LNCAP (cell line): ENCODE results near the gene HSD17B8.

Experiments used
- CTCF ChIP-seq: fragments of 450-650 bp; IDR thresholded peaks from 2 replicates; pipeline ENCODE4 v1.5.1; 2017; ENCODE audit warnings: mild to moderate bottlenecking

The HSD17B8 gene

GRCh38 chr6:33237741-33238140 is 33.3 kb downstream of the HSD17B8 start:
- no peak for TF ChIP-seq CTCF

- TF ChIP-seq CTCF = no peak
Observed at GRCh38 chr6:33241968-33242367, 37.5 kb downstream of the HSD17B8 start.

- TF ChIP-seq CTCF = no peak
Observed at GRCh38 chr6:33243476-33243875, 39.0 kb downstream of the HSD17B8 start.

- peak; percentile 71 for TF ChIP-seq CTCF
Observed at GRCh38 chr6:33247977-33248642, 43.7 kb downstream of the HSD17B8 start.

GRCh38 chr6:33248643-33248931 is 44.1 kb downstream of the HSD17B8 start:
- TF ChIP-seq CTCF = peak; percentile 26; the same call in 1 of the 2 replicates

GRCh38 chr6:33248932-33249731 is 44.7 kb downstream of the HSD17B8 start:
- no peak for TF ChIP-seq CTCF

- TF ChIP-seq CTCF = no peak
Observed at GRCh38 chr6:33249732-33250630, 45.5 kb downstream of the HSD17B8 start.
